Hepatocyte (in vitro differentiated cells): Measurements from ENCODE around the gene PLEKHA5. TPM values are rescaled to one million over a fixed set of nuclear protein-coding genes. Genes with fewer than 3 reads are reported as not detected.

Source experiments
- DNase-seq: peaks from one replicate; pipeline ENCODE4 v3.0.0-alpha.2; 2016; ENCODE audit warnings: low spot score
- H2AFZ ChIP-seq: fragments of 200-600 bp; sonication (generic); 2 replicates; pipeline ENCODE4 v1.6.0; 2016; ENCODE audit warnings: antibody characterized with exemption, mild to moderate bottlenecking
- H3K27ac ChIP-seq: fragments of 200-600 bp; sonication (generic); 2 replicates; pipeline ENCODE4 v1.5.1; 2016; ENCODE audit warnings: mild to moderate bottlenecking
- H3K27me3 ChIP-seq: fragments of 200-600 bp; sonication (generic); 2 replicates; pipeline ENCODE4 v1.6.1; 2016
- H3K36me3 ChIP-seq: fragments of 200-600 bp; sonication (generic); replicated peaks from 2 replicates; pipeline ENCODE4 v1.5.1; 2016; ENCODE audit warnings: low read depth; ENCODE audit not compliant: insufficient read depth
- H3K4me1 ChIP-seq: fragments of 200-600 bp; sonication (generic); 2 replicates; pipeline ENCODE4 v1.5.1; 2016; ENCODE audit warnings: mild to moderate bottlenecking, moderate library complexity; ENCODE audit not compliant: insufficient read depth
- H3K4me2 ChIP-seq: fragments of 200-600 bp; sonication (generic); 2 replicates; pipeline ENCODE4 v1.6.0; 2016
- H3K4me3 ChIP-seq: fragments of 200-600 bp; sonication (generic); 2 replicates; pipeline ENCODE4 v1.5.1; 2016; ENCODE audit warnings: mild to moderate bottlenecking
- H3K79me2 ChIP-seq: fragments of 200-600 bp; sonication (generic); 2 replicates; pipeline ENCODE4 v1.6.0; 2017; ENCODE audit warnings: mild to moderate bottlenecking
- H3K9me2 ChIP-seq: fragments of 200-600 bp; sonication (generic); replicated peaks from 2 replicates; pipeline ENCODE4 v1.6.0; 2017; ENCODE audit warnings: mild to moderate bottlenecking; ENCODE audit not compliant: insufficient read depth
- H3K9me3 ChIP-seq: fragments of 200-600 bp; sonication (generic); 2 replicates; pipeline ENCODE4 v1.5.1; 2016; ENCODE audit warnings: low read depth, mild to moderate bottlenecking
- H4K20me1 ChIP-seq: fragments of 200-600 bp; sonication (generic); 2 replicates; pipeline ENCODE4 v1.6.0; 2016; ENCODE audit warnings: mild to moderate bottlenecking; ENCODE audit not compliant: insufficient read depth, poor library complexity, severe bottlenecking
- CTCF ChIP-seq: fragments of 200-600 bp; sonication (generic); IDR thresholded peaks from 2 replicates; pipeline ENCODE4 v1.5.1; 2016; ENCODE audit warnings: antibody characterized with exemption, mild to moderate bottlenecking; ENCODE audit not compliant: poor library complexity
- EZH2 ChIP-seq: fragments of 200-600 bp; sonication (generic); IDR thresholded peaks from 2 replicates; pipeline ENCODE4 v1.6.1; 2016; ENCODE audit warnings: antibody characterized with exemption, mild to moderate bottlenecking, borderline replicate concordance
- EZH2phosphoT487 ChIP-seq: fragments of 200-600 bp; sonication (generic); IDR thresholded peaks from one replicate; pipeline ENCODE4 v1.6.1; 2018; ENCODE audit warnings: antibody characterized with exemption, mild to moderate bottlenecking, low read depth, moderate library complexity; ENCODE audit not compliant: unreplicated experiment, severe bottlenecking
- WGBS: methylation state at CpG from one replicate; pipeline ENCODE4 v1.1.6; 2016; ENCODE audit warnings: low lambda C conversion rate; ENCODE audit errors: missing lambda C conversion rate; 5-methylcytosine and 5-hydroxymethylcytosine counted together
- polyA plus RNA-seq: library from polyadenylated mRNA; unstranded; fragments of >200 nt; fragmentation: Nextera tagmentation; extraction: Ambion mirVana; gene quantifications from 2 replicates; pipeline ENCODE4 v1.2.1, GENCODE V29; 2016
- total RNA-seq: library from RNA; depleted of rRNA; stranded (reverse); fragments of >200 nt; gene quantifications from 2 replicates; pipeline ENCODE4 v1.2.3, GENCODE V29; 2014

The PLEKHA5 gene
- total and polyA plus RNA-seq, 2 experiments from 2014 or later = 32.2 to 39.6 TPM

- no peaks in the 10 kb centered on the region for H3K9me2 ChIP-seq
- no peaks in the 10 kb centered on the region for H4K20me1 ChIP-seq
- H3K36me3 ChIP-seq = no peaks in the 10 kb centered on the region
- H3K27ac ChIP-seq = no peak overlapping the region
- H3K9me3 ChIP-seq = no peaks in the 10 kb centered on the region
- H3K27me3 ChIP-seq = no peaks in the 10 kb centered on the region
- H3K79me2 ChIP-seq = no peaks in the 10 kb centered on the region
- no peak overlapping the region for H3K4me2 ChIP-seq
- H3K4me3 ChIP-seq = no peak overlapping the region
- TF ChIP-seq CTCF (no peak), EZH2 (no peak), EZH2phosphoT487 (no peak)
- 71% methylated on average over 1 of the region's 1 CpG for WGBS
- DNase-seq = no peak
- H2AFZ ChIP-seq = no peak overlapping the region
- H3K4me1 ChIP-seq = no peaks in the 10 kb centered on the region
Measured at GRCh38 chr12:19115285-19115684, 14.2 kb upstream of the PLEKHA5 start.

- H3K4me1 ChIP-seq = no peaks in the 10 kb centered on the region
- H3K4me2 ChIP-seq = no peak overlapping the region
- no peaks in the 10 kb centered on the region for H3K79me2 ChIP-seq
- WGBS = 98% methylated on average over 3 of the region's 3 CpGs
- H3K36me3 ChIP-seq = no peaks in the 10 kb centered on the region
- no peak overlapping the region for H3K27ac ChIP-seq
- no peaks in the 10 kb centered on the region for H3K9me3 ChIP-seq
- H3K27me3 ChIP-seq = no peaks in the 10 kb centered on the region
- no peaks in the 10 kb centered on the region for H3K9me2 ChIP-seq
- DNase-seq = no peak
- TF ChIP-seq CTCF (no peak), EZH2phosphoT487 (no peak), EZH2 (no peak)
- no peak overlapping the region for H3K4me3 ChIP-seq
- H4K20me1 ChIP-seq = no peaks in the 10 kb centered on the region
- H2AFZ ChIP-seq = no peak overlapping the region
Measured at GRCh38 chr12:19119440-19119839, 10.1 kb upstream of the PLEKHA5 start.

GRCh38 chr12:19120795-19121194 lies 8.7 kb upstream of the PLEKHA5 start:
- 59% methylated on average over 3 of the region's 3 CpGs for WGBS
- no peak for DNase-seq
- H3K27me3 ChIP-seq = no peaks in the 10 kb centered on the region
- no peaks in the 10 kb centered on the region for H3K36me3 ChIP-seq
- no peak overlapping the region for H2AFZ ChIP-seq
- no peak overlapping the region for H3K27ac ChIP-seq
- no peaks in the 10 kb centered on the region for H3K9me3 ChIP-seq
- H3K9me2 ChIP-seq = no peaks in the 10 kb centered on the region
- H4K20me1 ChIP-seq = no peaks in the 10 kb centered on the region
- H3K4me2 ChIP-seq = no peak overlapping the region
- no peaks in the 10 kb centered on the region for H3K4me1 ChIP-seq
- TF ChIP-seq CTCF (no peak), EZH2 (no peak), EZH2phosphoT487 (no peak)
- no peak overlapping the region for H3K4me3 ChIP-seq
- H3K79me2 ChIP-seq = no peaks in the 10 kb centered on the region

GRCh38 chr12:19121449-19122018 lies 8.0 kb upstream of the PLEKHA5 start:
- Histone ChIP-seq H3K4me1 (no peaks in the 10 kb centered on the region), H3K4me2 (no peak overlapping the region), H3K36me3 (no peaks in the 10 kb centered on the region), H3K9me2 (no peaks in the 10 kb centered on the region), H3K9me3 (no peaks in the 10 kb centered on the region), H3K27ac (no peak overlapping the region), H4K20me1 (no peaks in the 10 kb centered on the region), H3K79me2 (no peaks in the 10 kb centered on the region), H3K27me3 (no peaks in the 10 kb centered on the region), H2AFZ (no peak overlapping the region), H3K4me3 (no peak overlapping the region)
- DNase-seq = no peak
- TF ChIP-seq EZH2 (no peak), EZH2phosphoT487 (no peak), CTCF (no peak)
- WGBS = 78% methylated on average over 1 of the region's 1 CpG
